A549 treated with AZD9567 at 1 μM for 4 hours (cell line): Measurements from ENCODE around the gene INPP4A. TPM values are rescaled to one million over a fixed set of nuclear protein-coding genes. Genes with fewer than 3 reads are reported as not detected.

Experiments used
- total RNA-seq: library from RNA; stranded (reverse); fragments of 200-300 nt; extraction: Qiagen RNA extraction; gene quantifications from 5 replicates; pipeline ENCODE4 v1.2.3, GENCODE V29; 2022; ENCODE audit not compliant: insufficient read depth

INPP4A gene
- total RNA-seq, result 7.2 to 10.9 TPM (median 9.7 TPM) in 5 replicates

DNA sequence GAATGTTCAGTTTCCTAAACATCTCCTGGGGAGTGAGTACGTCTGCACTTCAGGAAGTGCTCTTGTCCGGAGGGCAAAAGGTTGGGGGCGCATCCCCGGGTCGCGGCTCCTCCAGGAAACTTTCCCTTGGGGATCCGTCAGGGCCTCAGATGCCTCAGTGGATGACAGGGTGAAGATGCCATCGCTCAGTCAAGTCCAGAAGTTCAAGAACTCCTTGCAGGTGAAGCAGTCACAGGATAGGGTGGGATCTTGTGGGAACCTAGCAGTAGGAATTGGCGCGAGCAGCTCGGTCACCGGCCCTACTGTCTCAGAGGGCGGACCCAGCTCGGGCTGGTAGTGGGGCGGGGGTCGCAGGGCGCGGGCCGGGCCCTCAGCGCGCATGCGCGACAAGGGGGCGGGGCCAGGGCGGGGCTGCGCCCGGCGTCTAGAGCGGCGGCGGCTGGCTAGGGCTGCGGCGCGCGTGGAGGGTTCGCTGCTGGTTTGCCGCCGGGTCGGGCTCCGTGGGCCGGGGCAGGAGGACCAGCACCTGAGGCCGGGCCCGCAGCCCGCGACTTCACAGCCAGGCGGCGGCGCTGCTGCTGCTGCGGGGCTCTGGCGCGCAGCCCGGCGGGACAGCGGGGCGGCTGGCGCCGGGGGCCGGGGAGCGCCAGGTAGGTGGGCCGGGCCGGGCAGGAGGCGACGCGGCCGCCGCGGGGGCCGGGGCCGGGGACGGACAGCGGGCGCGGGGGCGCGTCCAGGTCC is at the start of gene INPP4A:
TSS of gene INPP4A (plus strand) at position 423 of the 741 bp plus-strand sequence. CDS start 75,191 bp downstream, outside the sequence.

DNA sequence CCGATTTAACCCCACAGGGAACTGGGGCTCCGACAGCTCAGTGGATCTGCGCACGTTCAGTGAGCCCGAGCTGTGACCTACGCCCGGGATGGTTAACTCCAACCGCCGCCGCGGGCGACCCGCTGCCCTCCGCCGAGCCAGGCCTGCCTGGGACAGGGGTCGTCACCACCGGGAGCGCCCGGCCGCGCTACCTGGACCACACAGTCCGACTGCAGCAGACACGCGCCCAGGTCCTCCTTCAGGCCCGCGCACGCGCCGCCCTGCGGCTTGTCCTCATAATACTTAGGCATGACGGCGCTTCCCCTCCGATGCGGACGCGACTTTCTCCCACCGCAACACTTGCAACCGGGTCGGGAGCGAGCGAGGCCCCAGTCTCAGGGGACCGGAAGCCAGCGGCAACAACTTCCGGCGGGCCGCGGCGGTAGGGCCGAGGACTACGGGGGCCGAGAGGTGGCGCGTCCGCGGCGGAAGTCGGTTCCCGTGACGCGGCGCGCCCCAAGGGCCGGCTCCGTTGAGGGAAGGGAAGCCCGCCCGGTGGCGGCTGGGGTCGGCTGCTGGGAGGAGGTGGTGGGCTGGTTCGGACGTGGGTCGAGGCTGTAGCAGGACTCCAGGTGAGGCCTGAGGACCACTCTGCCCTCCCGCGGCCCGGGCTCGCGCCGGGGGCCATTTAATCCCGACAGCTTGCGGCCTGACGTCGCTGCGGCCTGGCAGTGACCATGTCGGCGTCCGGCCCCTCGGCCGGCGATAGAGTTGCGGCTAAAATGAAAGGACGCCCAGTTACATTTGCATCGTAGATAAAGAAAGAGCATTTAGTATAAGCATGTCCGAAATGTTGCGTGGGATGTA is 163.7 kb downstream of the INPP4A start, which contains the start of the genes COA5 and UNC50:
TSS of gene COA5 (minus strand) at position 397 of the 846 bp plus-strand sequence. CDS start at position 290, 107 bp downstream.
TSS of gene UNC50 (plus strand) at position 474 of the 846 bp plus-strand sequence. CDS start 1,171 bp downstream, outside the sequence.

Other genes starting within 250 kb of the INPP4A start
- 0.02 to 0.06 TPM in 2 of 5 replicates, not detected in the others for gene CNGA3, start 98.4 kb upstream of the INPP4A start, total RNA-seq
- 24.3 to 32.4 TPM (median 26.4 TPM) in 5 replicates for gene COA5, start 163.7 kb downstream of the INPP4A start, total RNA-seq
- 39.4 to 42.7 TPM (median 39.7 TPM) in 5 replicates for gene UNC50, start 163.7 kb downstream of the INPP4A start, total RNA-seq